Thyroid gland (tissue), 4 donors: ENCODE data around the gene NDUFA12. TPM values are rescaled to one million over a fixed set of nuclear protein-coding genes. Genes with fewer than 3 reads are reported as not detected.

Experiments
- DNase-seq, 2 donors: peaks; one replicate each; pipeline ENCODE4 v3.0.0-alpha.2; 2019
- H3K27ac ChIP-seq, 3 donors: fragments of 200-600 bp; sonication (generic); 1 replicate in 2 of 3; 2 replicates in 1 of 3; pipeline ENCODE4 v1.5.1; 2016 to 2019; ENCODE audit warnings: mild to moderate bottlenecking in 1 of 3, moderate library complexity in 1 of 3
- H3K27me3 ChIP-seq: fragments of 200-600 bp; sonication (generic); one replicate; pipeline ENCODE4 v1.5.1; 2019
- H3K36me3 ChIP-seq, 2 donors: fragments of 200-600 bp; sonication (generic); one replicate each; pipeline ENCODE4 v1.5.1; 2016 to 2019
- H3K4me1 ChIP-seq, 2 donors: fragments of 200-600 bp; sonication (generic); one replicate each; pipeline ENCODE4 v1.5.1; 2017 to 2019
- H3K4me3 ChIP-seq, 3 donors: fragments of 200-600 bp; sonication (generic); replicated peaks in 1 of 3; 1 replicate in 2 of 3; 2 replicates in 1 of 3; pipeline ENCODE4 v1.5.1; 2016; ENCODE audit warnings: mild to moderate bottlenecking in 1 of 3
- H3K9me3 ChIP-seq: fragments of 200-600 bp; sonication (generic); one replicate; pipeline ENCODE4 v1.5.1; 2017
- CTCF ChIP-seq, 6 experiments: fragments of 200-600 bp in 3 of 6; fragments of 450-650 bp in 3 of 6; sonication (generic) in 3 of 6; IDR thresholded peaks; one replicate each; pipeline ENCODE4 v1.5.1; 2016 to 2019; ENCODE audit warnings: antibody characterized with exemption in 6 of 6, mild to moderate bottlenecking in 2 of 6, inconsistent platforms in 1 of 6, moderate library complexity in 1 of 6
- POLR2A ChIP-seq, 2 donors: fragments of 450-650 bp; IDR thresholded peaks; one replicate each; pipeline ENCODE4 v1.6.1; 2017; ENCODE audit warnings: antibody characterized with exemption in 2 of 2, mild to moderate bottlenecking in 2 of 2, moderate library complexity in 1 of 2
- WGBS, 2 donors: methylation state at CpG; one replicate each; pipeline ENCODE4 v1.1.5; 2017; 5-methylcytosine and 5-hydroxymethylcytosine counted together
- intact Hi-C: fragments of 100-400 bp; cut with DNase I; formaldehyde crosslinking; loops from one replicate; pipeline ENCODE4 v1.15.1; 2023
- total RNA-seq, 4 donors: library from RNA; depleted of rRNA; stranded (reverse); fragments of >200 nt; gene quantifications; one replicate each; pipeline ENCODE4 v1.2.3, GENCODE V29; 2016

The NDUFA12 gene
- total RNA-seq, 4 donors from 2014 or later, result 88.4 to 178 (median 136) TPM

- H3K27me3 ChIP-seq, result no peaks in the 10 kb centered on the region
- H3K9me3 ChIP-seq, result no peaks in the 10 kb centered on the region
- H3K4me3 ChIP-seq, result no peak overlapping the region
- WGBS, 2 donors, result 0 to 25% methylated on average over 1 of the region's 1 CpG
- no peak for TF ChIP-seq CTCF (IDR thresholded peaks at IDR 0.05)
- no peak for TF ChIP-seq POLR2A (IDR thresholded peaks at IDR 0.05)
- intact Hi-C loops, result no loop called here
- no peak overlapping the region for H3K27ac ChIP-seq
- no peak for DNase-seq
- no peaks in the 10 kb centered on the region for H3K36me3 ChIP-seq
- H3K4me1 ChIP-seq, result peaks cover 9 to 15% of the 10 kb centered on the region in 2 donors
Observed at GRCh38 chr12:94954029-94954685, 49.3 kb downstream of the NDUFA12 start.

- Histone ChIP-seq H3K4me1 (peaks cover 9 to 22% of the 10 kb centered on the region in 2 donors), H3K36me3 (no peaks in the 10 kb centered on the region), H3K27ac (peak overlapping the region in 1 of 3 donors; percentile 36), H3K9me3 (no peaks in the 10 kb centered on the region), H3K27me3 (no peaks in the 10 kb centered on the region), H3K4me3 (no peak overlapping the region)
- 40% methylated on average over 2 of the region's 2 CpGs for WGBS, 2 donors
- intact Hi-C loops, result no loop called here
- TF ChIP-seq CTCF (IDR thresholded peaks at IDR 0.05) (no peak), POLR2A (IDR thresholded peaks at IDR 0.05) (no peak)
- DNase-seq, result peak; percentile 17 to 32
Observed at GRCh38 chr12:94952325-94952724, 51.2 kb downstream of the NDUFA12 start.

- Histone ChIP-seq H3K9me3 (no peaks in the 10 kb centered on the region), H3K27me3 (no peaks in the 10 kb centered on the region), H3K27ac (peak overlapping the region in 1 of 3 donors; percentile 36), H3K4me3 (no peak overlapping the region), H3K36me3 (no peaks in the 10 kb centered on the region), H3K4me1 (peaks cover 9 to 22% of the 10 kb centered on the region in 2 donors)
- intact Hi-C loops, result no loop called here
- TF ChIP-seq POLR2A (IDR thresholded peaks at IDR 0.05) (no peak), CTCF (IDR thresholded peaks at IDR 0.05) (no peak)
- 63 to 71% methylated on average over 7 of the region's 7 CpGs for WGBS, 2 donors
- no peak for DNase-seq
Observed at GRCh38 chr12:94951071-94951934, 52.2 kb downstream of the NDUFA12 start.

- no peak for TF ChIP-seq POLR2A (IDR thresholded peaks at IDR 0.05)
- no peak for TF ChIP-seq CTCF (IDR thresholded peaks at IDR 0.05)
- peak; percentile 54 to 72 for DNase-seq
- H3K4me1 ChIP-seq, result peaks cover 9 to 22% of the 10 kb centered on the region in 2 donors
- H3K9me3 ChIP-seq, result no peaks in the 10 kb centered on the region
- H3K27ac ChIP-seq, result no peak overlapping the region
- no peaks in the 10 kb centered on the region for H3K36me3 ChIP-seq
- intact Hi-C loops, result no loop called here
- no peak overlapping the region for H3K4me3 ChIP-seq
- 43 to 54% methylated on average over 4 to 6 of the region's 6 CpGs for WGBS, 2 donors
- no peaks in the 10 kb centered on the region for H3K27me3 ChIP-seq
Observed at GRCh38 chr12:94948232-94948810, 55.2 kb downstream of the NDUFA12 start.
